NCI-H187 treated with DMSO at 0.1 percent for 48 hours (cell line): ENCODE data around the gene SCLT1.

ENCODE experiments used
- DNase-seq: peaks from one replicate; lab custom pipeline; 2025; lab: John Stamatoyannopoulos, UW

SCLT1 gene

GRCh38 chr4:128840711-128841318 lies 252.5 kb downstream of the SCLT1 start:
- no peak for DNase-seq

- no peak for DNase-seq
Observed at GRCh38 chr4:128837679-128838078, 255.7 kb downstream of the SCLT1 start.

- no peak for DNase-seq
Observed at GRCh38 chr4:128837198-128837597, 256.1 kb downstream of the SCLT1 start.

GRCh38 chr4:128835498-128836222 lies 257.7 kb downstream of the SCLT1 start:
- no peak for DNase-seq
